GM19372 (cell line): ENCODE measurements around the gene WWOX.

Experiments
- ATAC-seq: cut with Tn5 transposase; IDR thresholded peaks from one replicate; pipeline ENCODE4 v1.9.1; 2021; ENCODE audit warnings: mild to moderate bottlenecking, low read depth, moderate library complexity; ENCODE audit not compliant: unreplicated experiment

The WWOX gene

DNA sequence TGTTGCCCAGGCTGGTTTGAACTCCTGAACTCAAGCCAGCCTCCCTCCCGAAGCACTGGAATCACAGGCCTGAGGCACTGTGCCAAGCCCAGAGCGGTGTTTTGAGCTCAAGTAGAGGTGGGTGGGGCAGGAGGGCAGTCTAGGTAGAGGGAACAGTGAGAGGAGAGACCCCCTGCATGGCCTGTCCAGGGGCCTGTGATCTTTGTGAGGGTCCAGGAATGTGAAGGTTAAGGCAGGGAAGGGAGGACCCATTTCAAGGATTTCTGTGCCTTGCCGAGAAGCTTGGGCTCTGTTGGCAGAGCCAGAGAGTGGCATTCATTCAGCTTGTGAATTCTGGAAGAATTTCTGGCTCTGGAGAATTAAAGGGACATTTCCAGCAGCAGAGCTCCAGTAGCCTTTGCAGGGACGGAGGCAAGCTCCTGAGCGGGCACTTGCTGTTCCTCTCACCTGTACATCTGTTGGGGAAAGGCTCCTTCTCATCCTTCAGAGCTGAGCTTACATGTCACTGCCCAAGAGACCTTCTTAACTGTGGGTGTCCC, 2.7 kb downstream of the WWOX start:
- ATAC-seq: no peak

DNA sequence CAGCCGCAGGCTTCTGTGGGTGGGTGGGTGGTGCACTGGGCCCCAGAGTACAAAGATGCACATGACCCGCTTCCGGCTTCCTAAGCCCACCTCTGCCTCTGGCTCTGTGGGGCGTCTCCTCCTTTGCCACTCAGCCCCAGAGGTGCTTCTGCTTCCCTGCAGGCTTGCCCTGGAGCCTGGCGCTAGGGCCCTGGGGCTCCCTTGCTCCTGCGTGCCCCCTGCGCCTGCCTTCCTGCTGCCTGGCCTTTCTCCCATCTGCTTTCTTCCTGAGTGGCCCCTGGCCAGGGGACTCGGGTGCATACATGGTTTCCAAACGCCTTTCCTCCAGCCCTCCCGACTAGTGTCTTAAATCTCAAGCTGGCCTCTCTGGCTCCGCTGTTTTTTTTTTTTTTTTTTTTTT, 3.4 kb downstream of the WWOX start:
- no peak for ATAC-seq

DNA sequence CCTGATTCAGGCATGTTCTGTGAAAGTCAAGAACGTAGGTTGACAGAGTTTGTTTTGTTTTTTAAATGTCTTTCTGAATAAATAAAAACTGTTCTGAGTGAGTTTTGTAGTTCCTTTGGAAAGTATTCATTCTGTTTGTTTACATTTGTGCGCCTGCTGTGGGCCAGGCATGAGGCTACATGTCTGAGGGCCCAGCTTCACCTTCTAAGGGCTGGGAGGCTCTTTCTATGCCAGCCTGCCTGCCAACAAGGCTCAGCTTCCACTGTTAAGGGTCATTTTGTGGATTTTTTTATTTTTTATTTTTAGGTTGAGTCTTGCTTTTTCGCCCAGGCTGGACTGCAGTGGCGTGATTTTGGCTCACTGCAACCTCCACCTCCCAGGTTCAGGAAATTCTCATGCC, 6.1 kb downstream of the WWOX start:
- ATAC-seq: no peak

DNA sequence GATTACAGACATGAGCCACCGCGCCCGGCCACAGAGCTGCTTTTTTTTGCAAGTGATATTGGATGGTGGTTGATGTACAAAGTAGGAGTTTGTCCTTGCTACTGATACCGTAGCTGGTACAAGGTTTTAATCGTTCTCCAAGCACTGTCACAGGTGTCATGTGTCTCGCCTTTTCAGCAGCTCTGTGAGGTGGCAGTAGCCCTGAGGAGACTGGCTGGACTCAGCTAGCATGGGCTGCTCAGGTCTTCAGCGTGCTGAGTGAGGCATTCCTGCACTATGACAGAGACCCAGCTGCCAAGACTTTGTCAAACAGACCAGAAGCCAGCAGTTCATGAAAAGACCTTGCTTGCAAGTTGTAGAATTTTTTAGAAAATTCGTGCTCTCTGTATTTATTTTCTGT, 7.2 kb downstream of the WWOX start:
- ATAC-seq: no peak

DNA sequence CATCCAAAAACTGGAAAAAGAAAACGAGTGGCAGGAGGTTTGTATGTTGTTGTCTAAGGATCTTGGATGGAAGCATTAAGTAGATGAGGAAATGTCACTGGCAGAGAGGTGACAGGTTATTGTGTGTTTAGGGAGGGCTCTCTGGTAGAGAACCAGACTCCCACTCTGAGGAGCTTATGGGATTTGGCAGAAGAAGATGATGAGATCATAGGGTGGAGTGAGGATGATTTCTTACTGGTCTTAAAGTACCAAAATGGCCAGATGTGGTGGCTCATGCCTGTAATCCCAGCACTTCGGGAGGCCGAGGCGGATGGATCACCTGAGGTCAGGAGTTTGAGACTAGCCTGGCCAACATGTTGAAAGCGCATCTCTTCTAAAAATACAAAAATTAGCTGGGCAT, 9.0 kb downstream of the WWOX start:
- ATAC-seq: no peak

DNA sequence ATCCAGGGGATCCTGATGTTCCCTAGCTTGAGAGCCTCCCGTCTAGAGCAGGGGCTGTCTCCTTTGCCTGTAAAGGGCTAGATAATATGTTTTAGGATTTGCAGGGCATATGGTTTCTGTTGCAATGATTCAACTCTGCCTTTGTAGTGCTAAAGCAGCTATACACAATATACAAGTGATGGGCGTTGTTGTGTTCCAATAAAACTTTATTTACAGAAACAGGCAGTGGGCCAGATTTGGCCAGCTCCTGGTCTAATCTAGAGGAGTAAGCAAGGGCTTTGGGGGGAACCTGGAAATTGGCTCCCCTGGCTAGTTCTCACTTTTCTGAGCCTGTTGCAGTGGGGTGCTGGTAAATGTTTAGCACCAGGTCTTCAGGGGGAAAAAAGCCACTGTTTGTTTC, 13.8 kb downstream of the WWOX start:
- no peak for ATAC-seq

DNA sequence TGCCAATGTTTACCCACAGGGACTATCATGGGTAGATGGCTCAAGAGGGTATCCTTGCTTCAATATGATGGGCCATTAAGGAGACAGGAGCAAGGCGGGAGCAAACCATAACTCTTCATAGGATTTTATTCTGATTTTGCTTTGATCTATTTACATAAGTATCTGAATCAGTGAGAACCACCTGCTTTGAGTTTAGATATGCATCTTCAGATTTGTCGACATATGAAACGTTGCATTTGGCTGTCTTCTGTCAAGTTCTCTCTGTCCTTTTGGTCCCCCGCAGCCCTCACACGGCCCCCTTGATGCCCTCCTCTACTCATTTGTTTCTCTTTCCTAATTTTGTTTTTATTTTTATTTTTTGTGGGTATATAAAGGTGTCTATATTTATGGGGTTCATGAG, 16.2 kb downstream of the WWOX start:
- ATAC-seq: no peak

DNA sequence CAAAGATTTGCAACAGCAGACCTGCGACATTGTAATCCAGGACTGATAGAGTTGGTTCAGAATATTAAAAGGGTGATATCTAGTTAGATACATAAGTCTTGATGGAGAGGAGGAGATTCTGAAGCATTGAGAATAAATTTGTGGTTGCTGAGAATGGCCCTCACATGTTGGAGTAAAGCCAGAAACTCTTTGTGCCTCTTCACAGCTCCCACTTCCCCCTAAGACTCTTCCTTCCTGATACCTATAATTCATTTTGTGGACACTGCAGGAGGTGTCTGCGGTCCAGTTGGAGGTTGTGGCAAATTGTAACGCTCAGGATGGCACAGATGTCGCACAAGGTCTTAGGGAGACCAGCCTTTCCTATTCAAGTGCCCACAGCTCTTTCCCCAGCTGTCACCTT, 17.5 kb downstream of the WWOX start:
- ATAC-seq: no peak

DNA sequence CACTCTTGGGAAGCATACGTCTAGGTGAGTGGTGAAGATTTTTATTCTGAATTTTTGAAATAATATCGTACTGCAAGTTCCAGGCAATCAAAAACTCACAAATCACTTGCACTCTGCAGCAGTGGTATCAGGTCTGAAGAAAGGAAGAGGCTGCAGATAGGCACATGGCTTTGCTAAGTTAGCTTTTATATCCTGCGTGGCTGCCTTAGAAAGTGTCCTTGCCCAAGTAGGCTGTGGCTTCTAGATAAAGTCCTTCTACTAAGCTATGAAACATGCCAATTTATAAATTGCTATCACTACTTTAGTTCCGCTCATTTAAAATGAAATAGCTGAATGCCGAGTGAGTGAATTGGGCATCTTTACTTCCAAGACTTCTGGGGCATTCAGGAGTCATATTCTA, 17.9 kb downstream of the WWOX start:
- no peak for ATAC-seq

DNA sequence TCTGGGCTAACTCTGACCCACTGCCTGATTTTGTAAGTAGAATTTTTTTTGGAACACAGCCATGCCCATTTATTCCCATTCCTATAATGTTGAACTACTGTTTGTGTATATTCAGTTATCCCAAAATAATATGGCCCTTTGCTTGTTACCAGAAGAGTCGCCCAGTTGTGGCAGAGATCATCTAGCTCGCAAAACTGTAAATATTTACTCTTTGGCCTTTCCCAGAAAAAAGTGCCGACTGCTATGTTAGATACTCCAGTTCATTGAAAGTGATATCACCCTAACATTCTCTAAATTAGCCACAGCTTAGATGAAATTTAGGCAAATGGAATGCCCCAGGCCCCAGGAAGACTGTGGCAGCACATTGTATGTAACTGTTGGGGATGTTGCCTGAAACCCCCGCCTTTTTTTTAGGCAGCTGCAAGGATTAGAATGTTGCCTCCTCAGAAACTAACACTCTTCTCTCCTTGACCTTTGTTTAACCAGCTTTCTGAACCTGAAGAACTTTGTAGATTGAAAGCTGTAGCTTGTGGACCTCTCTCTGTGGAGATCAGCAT, 19.1 kb downstream of the WWOX start:
- no peak for ATAC-seq

DNA sequence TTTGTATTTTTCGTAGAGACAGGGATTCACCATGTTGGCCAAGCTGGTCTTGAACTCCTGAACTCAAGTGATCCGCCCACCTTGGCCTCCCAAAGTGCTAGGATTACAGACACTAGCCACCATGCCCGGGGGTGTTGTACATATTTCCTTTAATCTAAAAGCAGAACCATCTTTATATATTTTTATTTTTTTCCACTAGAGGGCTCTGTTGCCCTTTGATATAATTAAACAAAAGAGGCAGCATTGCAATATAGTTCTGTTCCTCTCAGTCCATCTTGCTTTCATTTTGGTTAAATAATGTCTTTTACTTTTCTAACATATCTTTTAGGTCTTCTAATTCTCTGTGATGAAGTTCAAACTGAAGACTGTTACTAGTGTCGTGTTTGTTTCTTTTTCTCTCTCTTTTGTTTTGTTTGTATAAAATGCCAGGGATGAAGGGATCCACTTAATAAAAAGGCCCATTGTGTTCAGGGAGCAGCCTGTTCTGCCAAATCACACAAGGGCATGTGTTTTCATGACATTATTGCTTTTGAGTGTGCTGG, 23.4 kb downstream of the WWOX start:
- ATAC-seq: peak; percentile 85

DNA sequence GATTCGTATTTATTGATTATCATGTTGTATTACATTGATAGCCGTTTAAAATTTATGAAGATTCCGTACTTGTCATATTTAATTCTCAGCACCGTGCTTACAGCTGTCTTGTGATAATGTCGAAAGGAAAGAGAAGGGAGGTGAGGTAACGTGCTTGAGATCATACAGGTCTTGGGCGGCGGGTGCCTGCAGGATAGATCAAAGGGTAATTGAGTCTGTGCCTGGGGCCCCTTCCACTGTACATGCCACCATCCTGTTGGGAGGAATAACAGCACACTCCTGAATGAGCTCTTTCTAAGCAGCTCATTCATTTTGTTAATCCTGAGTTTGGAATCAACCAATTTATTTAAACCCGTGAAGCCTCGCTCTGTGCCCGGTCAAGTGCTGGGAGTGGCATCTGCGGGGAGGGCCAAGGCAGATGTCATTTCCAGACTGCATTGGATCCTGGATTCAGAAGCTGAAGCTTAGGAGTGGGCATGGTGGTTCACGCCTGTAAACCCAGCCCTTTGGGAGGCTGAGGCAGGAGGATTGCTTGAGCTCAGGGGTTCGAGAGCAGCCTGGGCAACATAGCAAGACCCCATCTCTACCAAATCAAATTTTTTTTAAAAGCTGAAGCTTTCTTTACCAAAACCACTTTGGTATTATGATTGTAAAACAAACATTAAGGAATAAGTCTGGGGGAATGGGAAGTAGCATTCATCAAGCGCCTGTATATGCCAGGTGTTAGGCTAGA, 25.8 kb downstream of the WWOX start:
- no peak for ATAC-seq

DNA sequence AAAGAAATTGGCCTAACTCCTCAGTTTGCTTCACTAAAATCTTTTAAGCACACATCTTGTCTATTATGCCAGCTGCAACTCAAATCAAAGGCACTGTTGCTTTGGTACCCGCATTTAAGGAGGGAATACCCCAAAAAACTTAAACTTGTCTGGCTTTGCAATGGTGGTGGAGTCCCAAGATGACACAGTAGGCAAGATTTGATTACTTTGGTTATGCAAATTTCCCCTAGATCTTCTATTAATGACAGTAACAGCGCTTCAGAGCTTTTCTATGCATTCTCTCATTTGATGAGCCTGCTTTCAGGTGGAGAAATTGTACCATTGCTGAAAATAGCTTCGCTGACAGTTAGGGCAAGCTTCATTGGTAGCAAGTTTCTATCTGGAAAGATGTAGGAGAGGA, 27.2 kb downstream of the WWOX start:
- no peak for ATAC-seq

DNA sequence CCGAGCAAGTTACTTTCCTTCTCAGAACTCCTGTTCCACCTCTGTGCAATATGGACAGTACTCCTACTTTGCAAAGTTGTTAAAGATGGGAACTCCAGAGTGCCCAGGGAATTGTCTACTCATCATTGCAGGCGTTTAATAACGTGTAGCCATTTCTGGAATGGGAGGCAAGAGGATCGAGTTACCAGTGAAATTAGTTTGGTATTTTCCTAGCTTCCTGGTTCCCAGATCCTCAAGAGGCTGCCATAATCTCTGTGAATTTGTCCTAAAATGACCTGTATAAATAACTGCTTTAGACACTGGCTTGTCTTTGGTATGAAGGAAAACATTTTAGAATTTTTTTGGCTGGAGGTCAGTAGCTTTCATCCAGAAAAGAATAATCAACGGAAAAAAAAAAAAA, 27.7 kb downstream of the WWOX start:
- no peak for ATAC-seq

DNA sequence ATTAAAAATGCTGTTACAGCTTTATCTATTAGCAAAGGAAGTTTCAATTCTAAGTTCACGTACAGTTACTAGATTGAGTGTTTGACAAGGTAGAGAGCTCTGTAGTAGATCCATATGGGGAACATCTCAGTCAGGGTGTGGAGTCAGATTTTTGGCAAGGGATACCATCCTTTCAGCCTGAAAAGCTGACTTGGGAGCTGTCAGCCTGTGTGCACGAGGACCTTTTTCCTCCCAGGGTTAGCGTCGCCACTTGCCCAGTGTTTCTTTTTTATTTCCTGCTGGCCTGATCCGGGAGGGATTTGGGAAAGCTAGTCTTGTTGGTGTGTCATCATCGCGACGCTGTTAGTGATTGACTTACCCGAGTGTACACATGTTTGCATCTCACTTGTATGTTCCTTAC, 29.5 kb downstream of the WWOX start:
- no peak for ATAC-seq

DNA sequence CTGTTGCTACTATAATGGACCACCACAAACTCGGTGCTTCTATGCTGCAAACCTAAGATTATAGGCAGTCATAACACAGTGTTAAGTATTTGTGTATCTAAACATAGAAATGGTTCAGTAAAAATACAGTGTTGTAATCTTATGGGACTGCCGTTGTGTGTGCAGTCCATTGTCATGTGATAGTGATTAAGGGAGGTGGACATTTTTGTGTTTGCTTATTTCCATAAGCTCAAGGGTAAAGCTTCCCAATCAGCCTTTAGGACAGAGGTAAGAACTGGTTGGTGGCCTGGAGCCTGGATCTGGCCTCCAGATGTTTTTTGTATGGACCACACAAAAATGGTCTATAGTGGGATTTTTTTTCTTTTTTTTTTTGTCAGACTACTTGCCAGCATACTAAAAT, 29.9 kb downstream of the WWOX start:
- no peak for ATAC-seq

DNA sequence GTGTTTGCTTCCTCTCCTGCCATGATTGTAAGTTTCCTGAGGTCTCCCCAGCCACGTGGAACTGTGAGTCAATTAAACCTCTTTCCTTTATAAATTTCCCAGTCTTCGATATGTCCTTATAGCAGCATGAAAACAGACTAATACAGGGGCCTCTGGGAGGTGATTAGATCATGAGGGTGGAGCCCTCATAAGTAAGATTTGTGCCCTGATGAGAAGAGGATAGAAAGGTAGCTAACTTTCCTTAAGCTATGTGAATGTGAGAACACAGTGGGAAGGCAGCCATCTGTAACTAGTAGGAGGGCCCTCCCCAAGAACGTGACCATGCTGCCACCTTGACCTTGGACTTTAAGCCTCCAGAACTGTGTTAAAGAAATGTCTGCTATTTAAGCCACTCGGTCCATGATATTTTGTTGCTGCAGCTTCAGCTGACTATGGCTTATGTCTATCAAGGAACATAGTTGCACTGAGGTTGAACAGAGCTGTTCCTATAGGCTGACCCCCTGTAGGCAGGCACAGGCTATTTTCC, 30.7 kb downstream of the WWOX start:
- ATAC-seq: no peak

DNA sequence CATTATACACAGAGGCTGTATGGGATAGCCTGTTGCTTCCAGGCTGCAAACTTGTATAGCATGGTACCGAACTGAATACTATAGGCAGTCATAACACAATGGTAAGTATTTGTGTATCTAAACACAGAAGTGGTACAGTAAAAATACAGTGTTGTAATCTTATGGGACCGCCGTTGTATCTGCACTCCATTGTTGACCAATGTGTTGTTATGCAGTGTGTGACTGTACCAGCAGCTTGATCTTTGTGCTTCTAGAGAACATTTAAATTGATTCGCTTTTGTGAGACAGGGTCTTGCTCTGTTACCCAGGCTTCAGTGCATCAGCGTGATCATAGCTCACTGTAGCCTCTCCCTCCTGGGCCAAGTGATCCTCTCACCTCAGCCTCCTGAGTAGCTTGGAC, 31.5 kb downstream of the WWOX start:
- ATAC-seq: no peak

DNA sequence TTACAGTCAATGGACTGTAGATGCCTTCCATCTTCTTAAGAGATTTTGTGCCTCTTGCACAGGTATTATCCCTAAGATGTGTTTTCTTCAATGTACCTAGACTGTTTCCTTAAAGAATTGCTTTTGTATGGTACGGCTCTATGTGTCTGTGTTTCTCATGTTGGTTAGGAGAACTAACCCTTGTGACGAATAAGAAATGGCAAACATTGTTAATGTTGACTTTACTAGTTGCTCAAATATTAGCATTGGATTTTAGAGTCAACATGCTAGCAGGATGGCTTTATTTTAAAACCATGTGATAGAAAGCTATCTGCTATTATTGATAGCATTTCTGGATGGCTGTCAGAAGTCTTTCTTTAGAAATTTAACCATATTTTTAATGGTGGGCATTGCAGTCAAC, 34.5 kb downstream of the WWOX start:
- ATAC-seq: no peak

DNA sequence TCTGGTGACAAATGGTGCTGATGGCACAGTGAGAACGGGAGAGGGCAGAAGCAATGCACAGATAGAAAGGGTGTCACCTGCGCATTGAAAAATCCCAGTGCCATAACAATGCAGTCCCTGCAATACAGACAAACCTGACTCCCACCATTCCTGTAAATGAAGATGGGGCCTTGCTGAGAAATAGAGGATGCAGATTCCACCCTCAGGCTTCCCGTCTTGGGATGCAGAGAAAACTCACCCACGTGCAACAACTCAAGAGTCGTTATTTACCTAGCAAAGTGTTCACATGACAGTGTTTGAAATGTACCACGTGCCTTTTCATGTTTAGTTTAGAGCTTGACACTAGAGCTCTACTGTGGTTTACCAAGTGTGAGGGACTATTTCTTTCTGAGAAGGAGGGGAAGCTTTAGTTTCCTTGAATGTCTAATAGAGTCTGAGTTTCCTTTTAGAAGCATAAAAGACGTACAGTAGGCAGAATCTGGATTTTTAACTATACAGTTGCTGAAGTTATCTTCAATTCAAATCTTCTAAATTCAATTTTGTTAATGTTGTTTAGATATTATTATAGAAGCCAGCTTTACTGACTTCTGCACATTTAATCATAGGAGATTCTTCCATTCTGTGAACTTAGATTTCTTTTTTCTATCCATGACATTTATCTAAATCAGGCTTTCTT, 35.6 kb downstream of the WWOX start:
- ATAC-seq: no peak

DNA sequence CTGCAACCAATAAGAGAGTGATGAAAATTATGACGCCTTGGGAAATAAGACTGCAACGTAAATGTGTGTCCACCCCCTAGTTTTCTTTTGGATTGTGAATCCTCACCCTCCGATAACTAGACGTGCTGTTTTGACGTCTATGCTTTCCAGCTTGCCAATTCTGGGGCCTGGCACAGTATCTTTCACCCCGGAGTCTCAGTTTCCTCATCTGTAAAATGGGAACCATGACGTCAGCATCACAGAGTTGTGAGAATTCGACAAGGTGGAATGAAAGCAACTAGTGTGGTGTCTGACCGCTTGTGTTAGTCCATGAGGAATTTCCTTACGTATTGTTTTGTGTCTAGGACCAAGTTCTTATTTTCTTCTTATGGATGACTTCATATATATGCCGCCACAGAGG, 37.7 kb downstream of the WWOX start:
- ATAC-seq: no peak
